Activated CD4-positive, alpha-beta T cell treated with anti-CD3 and anti-CD28 coated beads, Interleukin-2, Interleukin-4, amounts not matched to agents 100 ng/mL and 50 ng/mL, durations not matched to agents 16 hours and 8 hours (primary cell): Measurements from ENCODE around the gene PLEKHA3.
"Not testable (repeated sequence)": the region's sequence is repeated elsewhere in the genome, so short reads cannot be mapped to it uniquely, and the experiment has no call there.

Source experiments
- DNase-seq: peaks from one replicate; pipeline ENCODE4 v3.0.0-alpha.2; 2020; ENCODE audit warnings: low spot score

The PLEKHA3 gene

DNA sequence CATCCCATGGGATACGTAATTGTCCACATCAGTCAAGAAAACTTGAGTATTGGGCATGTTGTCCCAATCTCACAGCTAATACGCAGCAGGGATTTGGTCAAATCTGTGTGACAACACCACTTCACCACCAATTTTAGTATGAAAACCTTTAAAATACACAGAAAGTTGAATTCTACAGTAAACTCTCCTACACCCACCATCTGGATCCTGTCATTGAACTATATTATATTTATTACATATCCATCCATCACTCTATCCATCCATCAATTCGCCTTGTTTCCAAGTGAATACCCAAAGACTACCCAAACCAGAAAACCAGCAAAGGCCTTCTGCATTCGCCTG lies 1.0 kb upstream of the PLEKHA3 start:
- DNase-seq = no peak

DNA sequence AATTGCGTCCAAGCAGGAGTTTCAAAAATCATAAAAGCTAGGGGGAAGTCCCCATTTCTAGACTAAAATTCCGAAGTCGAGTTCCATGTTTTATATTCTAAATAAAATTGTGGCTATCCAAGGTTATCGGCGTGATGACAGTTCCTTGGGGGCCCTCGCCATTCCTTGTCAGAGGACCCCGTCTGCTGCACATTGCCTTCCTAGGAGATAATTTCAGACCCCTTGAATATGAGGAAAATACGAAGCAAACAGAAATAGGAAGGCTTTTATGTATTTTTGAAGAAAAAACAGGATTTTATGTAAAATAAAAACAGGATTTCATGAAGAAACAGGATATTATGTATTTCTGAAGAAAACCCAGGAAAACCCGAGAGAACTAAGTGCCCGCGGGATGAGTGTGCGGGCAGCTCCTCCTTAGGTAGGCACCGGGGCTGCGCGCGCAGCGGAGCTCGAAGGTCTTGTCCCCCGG lies 465 bp upstream of the PLEKHA3 start:
- no peak for DNase-seq

DNA sequence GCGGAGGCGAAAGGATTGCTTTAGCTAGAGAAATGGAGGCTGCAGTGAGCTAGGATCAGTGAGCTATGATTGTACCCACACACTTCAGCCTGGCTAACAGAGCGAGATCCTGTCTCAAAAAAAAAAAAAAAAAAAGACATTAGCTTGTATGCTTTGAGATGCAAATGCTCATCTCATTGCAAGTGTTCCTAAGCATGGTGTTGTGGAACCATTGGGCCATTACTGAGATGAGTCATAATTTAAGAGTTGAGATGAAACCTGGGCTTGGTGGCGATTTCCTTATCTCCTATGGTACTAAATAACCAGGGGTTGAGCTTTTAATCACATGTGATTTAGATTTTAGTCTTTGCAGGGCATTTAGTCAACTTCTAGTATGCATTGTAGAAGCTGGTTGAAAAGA lies 2.2 kb downstream of the PLEKHA3 start:
- peak; percentile 50 for DNase-seq

- DNase-seq = no peak
Measured at GRCh38 chr2:178484245-178485041, 4.2 kb downstream of the PLEKHA3 start.

- DNase-seq = no peak
Measured at GRCh38 chr2:178485356-178485755, 5.1 kb downstream of the PLEKHA3 start.

GRCh38 chr2:178491612-178492011 lies 11.4 kb downstream of the PLEKHA3 start:
- no peak for DNase-seq

DNA sequence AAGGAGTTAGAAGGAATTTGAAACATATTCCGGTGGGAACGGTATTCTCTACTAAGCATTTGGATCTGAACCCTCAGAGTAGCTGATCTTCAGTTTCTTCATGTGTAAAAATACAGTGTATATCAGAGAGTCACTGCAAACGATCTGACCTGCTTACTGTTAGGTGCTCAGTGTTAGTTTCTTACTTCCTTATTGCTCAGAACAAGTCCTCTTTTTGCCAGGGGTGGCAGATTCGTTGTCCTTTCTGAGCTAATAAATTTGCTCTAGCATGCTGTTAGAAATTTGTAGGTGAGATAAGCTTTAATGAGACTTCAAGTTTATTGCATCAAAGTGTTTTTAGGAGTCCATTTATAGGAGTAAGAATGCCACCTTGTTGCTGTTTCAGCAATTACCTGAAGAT lies 15.8 kb downstream of the PLEKHA3 start:
- no peak for DNase-seq

GRCh38 chr2:178498137-178498536 lies 17.9 kb downstream of the PLEKHA3 start:
- DNase-seq = no peak

DNA sequence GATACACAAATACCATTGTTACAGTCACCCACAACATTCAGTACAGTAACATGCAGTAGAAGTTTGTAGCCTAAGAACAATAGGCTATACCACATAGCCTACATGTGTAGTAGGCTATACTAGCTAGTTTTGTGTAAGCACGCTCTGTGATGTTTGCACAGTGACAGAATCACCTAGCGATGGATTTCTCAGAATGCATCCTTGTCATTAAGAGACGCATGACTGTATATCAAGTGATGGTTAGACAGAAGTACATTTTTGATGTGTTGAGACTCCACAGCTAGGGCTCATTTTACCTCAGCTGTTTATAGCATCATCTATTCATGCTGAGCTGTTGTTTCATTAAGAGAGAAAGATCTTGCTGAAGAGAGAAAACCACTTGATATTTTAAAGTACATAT lies 19.4 kb downstream of the PLEKHA3 start:
- DNase-seq = no peak

- no peak for DNase-seq
Measured at GRCh38 chr2:178502751-178503150, 22.5 kb downstream of the PLEKHA3 start.

DNA sequence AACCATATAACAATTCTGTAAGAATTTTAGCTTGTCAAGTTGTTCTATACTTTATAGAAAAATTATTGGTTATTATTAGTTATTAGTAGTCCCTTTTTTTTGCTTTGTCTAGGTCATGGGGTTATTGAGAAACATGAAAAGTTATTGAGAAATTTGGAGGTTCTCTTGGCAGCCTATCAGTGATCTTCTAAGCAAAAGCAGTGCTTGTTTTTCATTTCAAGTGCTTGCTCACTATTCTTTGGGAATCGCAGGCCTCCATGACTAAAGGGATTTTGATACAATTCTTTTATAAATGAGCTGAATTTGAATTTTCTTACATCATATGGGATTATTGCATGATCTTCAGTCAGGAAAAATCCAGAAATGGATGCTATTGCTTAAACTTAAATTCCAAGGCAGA lies 25.8 kb downstream of the PLEKHA3 start:
- no peak for DNase-seq

GRCh38 chr2:178506524-178506923 lies 26.3 kb downstream of the PLEKHA3 start:
- DNase-seq = no peak

DNA sequence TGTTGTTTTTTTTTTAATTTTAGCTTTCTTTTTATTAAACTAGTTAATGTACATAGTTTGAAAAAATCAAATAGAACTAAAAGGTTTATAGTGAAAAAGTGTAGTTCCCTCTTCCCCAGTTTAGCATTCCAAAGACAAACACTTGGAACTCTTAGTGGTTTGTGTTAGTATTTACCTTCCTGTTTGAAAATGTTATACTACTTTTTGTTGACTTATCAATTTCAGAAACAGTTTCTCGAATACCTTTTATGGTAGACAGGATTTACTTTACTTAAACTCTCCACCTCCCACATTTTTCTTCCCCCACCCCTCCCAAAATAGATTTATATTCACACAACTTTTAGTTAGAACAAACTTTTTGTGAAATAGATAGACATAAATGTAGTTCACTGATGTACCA lies 26.7 kb downstream of the PLEKHA3 start:
- no peak for DNase-seq

- DNase-seq = no peak
Measured at GRCh38 chr2:178508646-178509045, 28.4 kb downstream of the PLEKHA3 start.

DNA sequence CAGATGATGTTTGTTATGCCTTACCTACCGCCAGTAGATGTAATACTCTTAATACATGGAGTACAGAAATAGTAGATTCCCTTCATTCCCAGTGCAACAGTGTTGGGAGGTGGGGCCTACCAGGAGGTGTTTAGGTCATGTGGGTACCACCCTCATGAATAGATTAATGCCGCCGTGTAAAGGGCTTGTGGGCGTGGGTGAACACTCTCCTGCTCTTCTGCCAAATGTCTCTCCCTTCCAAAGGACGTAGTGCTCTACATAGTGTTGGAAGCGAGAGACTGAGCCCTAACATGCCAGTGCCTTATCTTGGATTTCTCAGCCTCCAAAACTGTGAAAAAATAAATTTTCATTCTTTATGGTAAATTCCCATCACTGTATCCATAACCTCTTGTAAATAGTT lies 30.1 kb downstream of the PLEKHA3 start:
- DNase-seq = no peak

- no peak for DNase-seq
Measured at GRCh38 chr2:178512484-178512883, 32.2 kb downstream of the PLEKHA3 start.

DNA sequence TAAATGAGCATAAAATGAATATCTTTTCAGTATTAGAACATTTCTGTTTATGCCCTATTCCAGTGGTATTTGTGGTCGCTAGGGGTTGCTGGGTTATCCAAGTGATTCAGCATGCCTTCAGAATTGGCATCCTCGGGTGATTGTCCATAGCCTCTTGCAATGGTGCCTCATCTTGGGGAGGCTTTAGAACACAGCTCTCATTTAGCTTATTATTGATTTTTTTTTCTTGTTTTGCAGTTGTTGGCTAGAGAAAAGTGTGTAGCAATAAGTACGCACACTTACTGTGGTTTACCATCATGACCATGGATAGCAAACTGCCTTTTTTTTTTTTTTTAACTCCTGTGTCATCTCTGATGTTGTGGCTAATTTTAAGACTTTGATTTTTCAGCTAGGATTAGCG lies 33.6 kb downstream of the PLEKHA3 start:
- DNase-seq = no peak

DNA sequence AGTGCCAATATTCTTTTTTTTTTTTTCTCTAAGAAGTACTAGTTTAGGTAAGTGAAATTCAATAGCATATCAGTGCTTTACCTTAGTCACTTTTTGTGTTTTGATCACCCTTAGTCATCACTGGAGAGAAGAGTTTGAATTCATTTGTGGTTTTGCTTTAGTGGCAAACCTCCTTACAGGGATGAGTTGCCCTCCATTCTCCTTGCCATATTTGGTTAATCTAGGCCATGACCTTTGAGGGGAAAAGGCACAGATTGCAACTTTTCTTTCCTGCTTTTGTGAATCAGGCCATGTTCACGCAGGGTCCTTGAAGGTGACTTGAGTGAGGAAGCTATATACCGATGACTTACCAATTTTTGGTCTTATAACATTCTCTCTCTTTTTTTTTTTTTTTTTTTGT lies 34.4 kb downstream of the PLEKHA3 start:
- peak; percentile 91 for DNase-seq

DNA sequence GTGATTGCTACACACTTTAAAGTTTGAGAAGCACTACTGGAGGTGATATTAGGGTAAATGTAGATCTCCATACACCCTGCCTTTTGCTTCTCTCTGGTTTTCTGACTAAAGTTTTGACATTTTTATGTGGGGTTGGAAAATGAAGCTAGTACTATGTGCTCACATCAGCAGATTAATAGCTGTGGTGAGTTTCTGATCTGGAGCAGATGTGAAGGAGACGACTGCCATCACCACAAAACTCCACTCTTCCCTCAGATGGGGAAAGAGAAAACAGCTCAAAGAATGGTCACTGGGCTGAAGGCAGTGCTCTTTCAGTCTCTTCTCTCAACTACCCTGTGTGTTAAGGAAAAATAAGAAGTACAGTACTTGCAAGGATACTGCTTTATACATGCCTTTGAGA lies 37.2 kb downstream of the PLEKHA3 start:
- DNase-seq = no peak

GRCh38 chr2:178521304-178522150 lies 41.3 kb downstream of the PLEKHA3 start:
- DNase-seq = no peak

- peak; percentile 91 for DNase-seq
Measured at GRCh38 chr2:178522950-178523595, 42.8 kb downstream of the PLEKHA3 start.

- no peak for DNase-seq
Measured at GRCh38 chr2:178523596-178524134, 43.4 kb downstream of the PLEKHA3 start.

DNA sequence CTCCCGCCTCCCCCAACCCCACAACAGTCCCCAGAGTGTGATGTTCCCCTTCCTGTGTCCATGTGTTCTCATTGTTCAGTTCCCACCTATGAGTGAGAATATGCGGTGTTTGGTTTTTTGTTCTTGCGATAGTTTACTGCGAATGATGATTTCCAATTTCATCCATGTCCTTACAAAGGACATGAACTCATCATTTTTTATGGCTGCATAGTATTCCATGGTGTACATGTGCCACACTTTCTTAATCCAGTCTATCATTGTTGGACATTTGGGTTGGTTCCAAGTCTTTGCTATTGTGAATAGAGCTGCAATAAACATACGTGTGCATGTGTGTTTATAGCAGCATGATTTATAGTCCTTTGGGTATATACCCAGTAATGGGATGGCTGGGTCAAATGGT lies 44.8 kb downstream of the PLEKHA3 start:
- not testable (repeated sequence) for DNase-seq
